ENCODE measurements around the gene CTF1.
"Not testable (repeated sequence)": the region's sequence is repeated elsewhere in the genome, so short reads cannot be mapped to it uniquely, and the experiment has no call there.

CTF1 gene, protein sequence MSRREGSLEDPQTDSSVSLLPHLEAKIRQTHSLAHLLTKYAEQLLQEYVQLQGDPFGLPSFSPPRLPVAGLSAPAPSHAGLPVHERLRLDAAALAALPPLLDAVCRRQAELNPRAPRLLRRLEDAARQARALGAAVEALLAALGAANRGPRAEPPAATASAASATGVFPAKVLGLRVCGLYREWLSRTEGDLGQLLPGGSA

DNA sequence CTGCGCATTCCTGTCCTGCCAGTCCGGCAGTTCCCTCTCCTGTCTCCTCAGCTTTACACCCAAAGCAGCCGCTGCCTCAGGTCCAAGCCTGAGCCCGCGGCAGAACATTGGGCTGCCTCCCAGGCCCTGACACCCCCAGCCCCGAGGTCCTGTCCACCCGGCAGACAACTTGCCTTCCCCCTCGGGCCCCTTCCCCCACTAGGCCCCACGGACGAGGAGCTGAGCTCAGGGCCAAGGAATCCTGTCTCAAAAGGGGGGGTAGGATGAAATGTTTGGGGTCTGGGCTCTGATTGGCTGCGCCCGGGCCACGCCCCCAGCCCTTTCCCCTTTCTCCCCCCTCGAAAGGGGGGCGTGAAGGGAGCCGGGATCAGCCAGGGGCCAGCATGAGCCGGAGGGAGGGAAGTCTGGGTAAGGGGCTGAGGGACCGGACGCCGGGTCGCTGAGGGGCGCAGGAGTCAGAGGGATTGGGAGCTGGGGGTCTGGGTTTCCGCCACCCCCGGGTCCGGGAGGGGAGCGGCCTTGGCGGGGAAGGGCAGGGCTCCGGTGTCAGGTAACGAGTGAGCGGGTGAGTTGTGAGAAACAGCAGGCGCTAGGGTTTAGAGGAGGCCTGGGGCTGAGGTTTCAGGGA lies at the start of gene CTF1:
Gene CTF1, plus strand, starts transcription at position 354 of the 628 bp plus-strand sequence. Its CDS starts 30 bp downstream, at position 384.
- DNase-seq (ENCODE audit: low read depth in 3 of 3) = no peak

GRCh38 chr16:30846649-30847402 lies 49.6 kb upstream of the CTF1 start:
- no peak for DNase-seq (ENCODE audit: low read depth in 3 of 3)

- DNase-seq (ENCODE audit: low read depth in 3 of 3) = no peak
Measured at GRCh38 chr16:30850246-30850645, 46.2 kb upstream of the CTF1 start.

DNA sequence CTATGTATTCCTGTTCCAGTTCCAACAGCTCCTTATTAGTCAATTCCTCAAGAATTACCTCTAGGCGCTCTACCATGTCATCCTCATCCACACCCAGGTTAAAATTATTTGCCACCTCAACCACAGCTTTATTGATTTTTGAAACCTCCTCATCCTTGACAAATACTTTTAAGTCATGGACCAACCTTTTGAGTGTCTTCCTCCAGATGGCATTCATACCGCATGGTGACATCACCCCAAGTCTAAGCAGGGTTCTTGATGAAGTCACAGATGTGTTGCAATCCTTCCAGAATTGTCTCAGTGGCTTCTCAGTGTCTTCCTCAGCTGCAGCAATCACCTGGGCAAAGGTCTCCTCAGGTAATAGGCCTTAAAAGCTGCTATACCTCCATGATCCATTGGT lies 42.7 kb upstream of the CTF1 start:
- DNase-seq (ENCODE audit: low read depth in 3 of 3) = no peak

GRCh38 chr16:30858111-30858495 lies 38.3 kb upstream of the CTF1 start:
- DNase-seq (ENCODE audit: low read depth in 3 of 3) = no peak

DNA sequence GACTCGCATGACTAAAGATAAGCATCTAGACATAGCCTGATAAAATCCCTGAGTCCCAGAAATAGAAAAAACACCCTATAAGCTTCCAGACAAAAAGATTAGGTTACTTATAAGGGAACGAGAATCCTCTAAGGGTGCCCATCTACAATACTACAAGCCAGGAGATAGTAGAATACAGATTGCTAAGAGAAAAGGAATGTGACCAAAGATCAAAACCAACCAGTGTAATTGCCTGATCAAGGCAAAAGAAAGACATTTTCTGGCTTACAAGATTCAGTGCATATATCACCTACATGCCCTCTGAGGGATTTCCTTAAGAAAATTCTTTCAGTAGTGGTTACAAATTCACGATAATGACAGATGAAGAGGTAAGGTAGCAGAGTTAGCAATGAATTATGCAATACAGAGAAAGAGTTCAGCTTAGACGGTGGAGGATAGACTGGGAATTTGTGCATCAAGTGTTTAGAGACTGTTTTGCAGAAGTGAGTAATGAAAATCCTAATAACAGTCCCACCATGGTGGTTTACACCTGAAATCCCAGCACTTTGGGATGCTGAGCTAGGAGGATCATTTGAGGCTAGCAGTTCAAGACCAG lies 37.5 kb upstream of the CTF1 start:
- no peak for DNase-seq (ENCODE audit: low read depth in 3 of 3)

DNA sequence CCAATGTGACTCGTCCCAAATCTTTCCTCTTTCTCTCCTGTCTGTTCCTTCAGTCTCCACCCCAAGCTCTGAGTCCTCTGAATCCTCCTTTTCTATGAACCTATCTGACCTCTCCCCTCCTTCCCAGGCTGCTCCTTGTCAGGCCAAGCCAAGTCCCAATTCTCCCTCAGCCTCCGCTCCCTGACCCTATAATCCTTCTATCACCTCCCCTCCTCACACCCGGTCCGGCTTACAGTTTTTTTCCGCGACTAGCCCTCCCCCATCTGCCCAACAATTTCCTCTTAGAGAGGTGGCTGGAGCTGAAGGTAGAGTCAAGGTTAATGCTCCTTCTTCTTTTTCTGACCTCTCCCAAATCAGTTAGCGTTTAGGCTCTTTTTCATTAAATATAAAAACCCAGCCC lies 35.7 kb upstream of the CTF1 start:
- DNase-seq (ENCODE audit: low read depth in 3 of 3) = not testable (repeated sequence)

DNA sequence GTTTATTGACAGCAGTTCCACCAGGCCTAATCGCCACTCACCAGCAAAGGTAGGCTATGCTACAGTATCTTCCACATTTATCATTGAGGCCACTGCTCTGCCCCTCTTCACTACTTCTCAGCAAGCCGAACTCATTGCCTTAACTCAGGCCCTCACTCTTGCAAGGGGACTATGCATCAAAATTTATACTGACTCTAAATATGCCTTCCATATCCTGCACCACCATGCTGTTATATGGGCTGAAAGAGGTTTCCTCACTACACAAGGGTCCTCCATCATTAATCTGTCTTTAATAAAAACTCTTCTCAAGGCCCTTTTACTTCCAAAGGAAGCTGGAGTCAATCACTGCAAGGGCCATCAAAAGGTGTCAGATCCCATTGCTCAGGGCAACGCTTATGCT lies 33.2 kb upstream of the CTF1 start:
- not testable (repeated sequence) for DNase-seq (ENCODE audit: low read depth in 3 of 3)

DNA sequence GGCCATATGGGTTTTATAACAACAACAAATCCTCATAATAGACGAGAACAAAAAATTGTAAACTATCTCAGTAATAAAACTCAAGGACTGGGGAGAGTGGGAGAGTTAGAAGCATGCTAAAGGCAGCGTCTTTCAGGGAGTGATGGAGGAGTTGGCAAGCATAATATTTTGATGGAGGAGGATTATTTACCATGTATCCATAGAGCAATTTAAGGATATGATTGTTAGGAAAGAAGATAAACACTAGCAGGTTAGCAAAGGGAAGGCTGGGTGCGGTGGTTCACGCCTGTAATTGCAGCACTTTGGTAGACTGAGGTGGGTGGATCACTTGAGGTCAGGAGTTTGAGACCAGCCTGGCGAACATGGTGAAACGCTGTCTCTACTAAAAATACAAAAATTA lies 30.4 kb upstream of the CTF1 start:
- no peak for DNase-seq (ENCODE audit: low read depth in 3 of 3)

- no peak for DNase-seq (ENCODE audit: low read depth in 3 of 3)
Measured at GRCh38 chr16:30867747-30868146, 28.7 kb upstream of the CTF1 start.

GRCh38 chr16:30870904-30871303 lies 25.5 kb upstream of the CTF1 start:
- no peak for DNase-seq (ENCODE audit: low read depth in 3 of 3)

GRCh38 chr16:30874244-30874820 lies 22.1 kb upstream of the CTF1 start:
- no peak for DNase-seq (ENCODE audit: low read depth in 3 of 3)

DNA sequence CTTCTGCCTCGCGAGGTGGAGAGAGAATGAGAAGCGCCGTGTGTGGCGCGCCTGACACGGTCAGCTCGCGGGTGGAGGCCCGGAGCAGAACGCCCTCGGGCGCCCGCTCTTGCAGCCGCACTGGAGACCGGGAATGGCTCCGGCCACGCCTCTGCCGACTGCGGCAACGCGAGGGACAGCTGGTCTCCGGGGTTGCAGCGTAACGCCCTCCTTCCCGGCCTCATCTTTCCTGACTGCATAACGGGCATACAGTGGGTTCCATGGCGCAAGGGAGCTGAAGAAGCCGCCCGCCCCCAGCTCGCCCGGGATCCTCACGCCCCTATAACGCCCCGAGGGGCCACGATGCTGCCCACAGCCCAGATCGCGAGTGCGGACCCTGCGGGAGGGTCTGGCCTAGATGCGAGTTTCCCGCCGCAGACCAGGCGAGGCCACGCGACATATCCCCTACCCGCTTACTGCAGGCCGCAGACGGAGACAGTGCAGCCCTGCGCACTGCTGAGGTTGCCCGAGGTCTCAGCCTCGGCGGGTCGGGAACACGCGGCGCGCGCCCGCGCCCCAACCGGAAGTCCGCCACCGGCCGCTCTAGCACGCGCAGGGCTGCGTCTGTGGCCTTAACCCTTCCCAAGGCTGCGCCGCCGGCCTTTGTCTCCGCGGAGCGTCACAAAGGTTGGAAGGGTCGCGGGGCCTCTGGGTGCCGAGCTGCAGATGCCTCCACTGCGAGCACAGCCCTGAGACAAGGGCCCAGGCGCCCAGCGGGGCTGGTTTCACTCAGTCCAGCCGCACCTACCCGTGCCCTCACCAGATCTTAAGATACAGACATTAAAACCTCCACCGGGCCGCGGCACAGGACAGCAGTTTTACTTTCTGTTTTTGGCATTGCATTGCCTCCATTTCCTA lies 21.3 kb upstream of the CTF1 start:
- peak; percentile 81 to 83 (median 83) for DNase-seq (ENCODE audit: low read depth in 3 of 3)

DNA sequence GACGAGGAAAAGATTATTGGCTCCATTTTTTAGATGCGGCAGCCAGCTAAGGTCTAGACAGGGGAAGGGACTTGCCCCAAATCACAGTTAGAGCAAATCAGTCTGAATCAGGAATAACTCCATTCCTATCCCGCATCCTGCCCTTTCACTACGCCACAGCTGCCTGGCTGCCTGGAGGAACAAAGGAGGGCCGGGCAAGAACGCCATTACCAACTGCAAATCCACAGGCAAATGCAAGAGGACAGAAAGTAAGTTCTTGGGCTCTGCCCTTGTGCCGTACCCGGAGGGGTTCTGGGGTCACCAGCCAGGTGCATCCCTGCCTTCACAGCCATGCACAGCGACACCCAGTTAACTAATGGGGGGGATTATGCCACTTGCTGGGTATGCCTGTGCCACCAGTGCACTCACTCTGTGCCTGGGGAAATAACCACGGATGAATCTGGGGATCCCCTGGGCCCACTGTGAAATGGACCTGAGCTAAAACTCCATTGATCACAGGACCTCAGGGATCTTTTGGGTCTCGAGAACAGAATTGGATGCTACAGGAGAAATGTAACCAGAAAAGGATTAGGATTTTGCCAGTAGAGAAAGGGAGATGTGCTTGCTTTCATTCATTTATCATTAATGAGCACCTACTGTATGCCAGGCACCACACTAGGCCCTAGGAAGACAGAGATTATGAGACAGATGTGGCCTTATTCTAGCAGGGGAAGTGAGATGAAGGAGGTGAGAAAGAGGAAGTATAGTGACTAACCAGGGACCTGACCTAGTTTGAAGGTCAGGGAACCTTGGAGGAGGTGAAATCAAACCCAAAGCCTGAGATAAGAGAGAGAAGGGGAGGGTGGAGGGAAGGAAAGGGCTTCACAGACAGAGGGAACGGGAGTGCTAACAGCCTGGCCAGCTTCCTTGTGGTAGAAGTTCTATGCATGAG lies 20.3 kb upstream of the CTF1 start:
- DNase-seq (ENCODE audit: low read depth in 3 of 3) = no peak

GRCh38 chr16:30876867-30877266 lies 19.5 kb upstream of the CTF1 start:
- DNase-seq (ENCODE audit: low read depth in 3 of 3) = no peak

DNA sequence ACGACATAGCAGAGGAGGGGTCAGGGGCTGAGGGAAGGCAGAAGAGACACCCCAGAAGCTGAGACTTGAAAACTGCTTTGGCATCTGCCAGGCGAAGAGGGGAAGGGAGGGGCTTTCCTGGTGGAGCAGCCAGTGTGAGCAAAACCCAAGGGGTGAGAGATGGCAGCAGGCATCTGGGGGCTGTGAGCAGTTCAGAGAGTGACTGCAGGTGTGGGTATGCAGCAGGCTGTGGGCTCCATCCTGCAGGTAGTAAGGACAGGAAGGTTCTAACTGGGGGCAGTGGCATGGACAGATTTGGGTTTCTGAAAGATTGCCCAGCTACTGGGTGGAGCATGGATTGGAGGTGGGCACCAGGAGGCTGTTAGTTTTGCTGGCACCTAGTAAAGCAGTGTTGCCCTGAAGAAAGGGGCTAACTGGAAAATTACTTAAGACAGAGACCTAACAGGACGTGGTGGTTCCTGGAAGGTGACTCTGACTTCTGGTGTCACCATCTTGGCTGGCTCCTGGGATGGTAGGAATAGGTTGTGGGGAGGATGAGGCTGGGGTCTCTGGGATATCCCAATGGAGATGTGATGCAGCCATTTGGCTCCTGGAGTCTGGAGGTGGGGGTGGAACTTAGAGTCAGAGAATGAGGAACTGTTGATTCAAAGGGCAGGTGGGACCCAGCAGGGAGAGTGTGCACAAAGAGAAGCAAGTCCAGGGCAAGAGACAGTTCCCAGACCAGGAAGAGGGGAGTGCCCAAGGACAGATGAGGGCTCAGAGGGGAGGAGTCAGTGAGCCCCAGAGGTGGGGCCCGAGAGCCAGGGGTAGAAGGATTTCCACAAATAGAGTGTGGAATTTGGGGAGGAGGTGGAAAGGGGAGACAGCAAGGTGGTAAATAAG lies 13.7 kb upstream of the CTF1 start:
- DNase-seq (ENCODE audit: low read depth in 3 of 3) = no peak

DNA sequence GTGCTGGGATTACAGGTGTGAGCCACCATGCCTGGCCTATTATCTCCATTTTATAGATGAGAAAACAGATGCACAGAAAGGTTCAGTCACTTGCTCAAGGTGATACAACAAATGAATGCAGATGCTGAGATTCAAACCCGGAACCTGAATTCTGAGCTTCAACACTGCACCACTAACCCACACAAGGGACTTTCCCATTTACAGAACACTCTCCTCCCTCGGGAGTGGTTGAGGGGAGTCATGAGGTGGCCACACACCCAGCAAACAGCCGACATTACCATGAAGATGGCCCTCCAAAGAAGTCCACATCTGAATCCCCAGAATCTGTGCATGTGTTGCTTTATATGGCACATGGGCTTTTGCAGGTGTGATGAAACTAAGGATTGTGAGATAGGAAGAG lies 11.7 kb upstream of the CTF1 start:
- DNase-seq (ENCODE audit: low read depth in 3 of 3) = no peak

- DNase-seq (ENCODE audit: low read depth in 3 of 3) = no peak
Measured at GRCh38 chr16:30885196-30885595, 11.2 kb upstream of the CTF1 start.

- no peak for DNase-seq (ENCODE audit: low read depth in 3 of 3)
Measured at GRCh38 chr16:30886145-30886544, 10.3 kb upstream of the CTF1 start.

Measured in stimulated activated CD4-positive, alpha-beta T cell treated with anti-CD3 and anti-CD28 coated beads, TNF-alpha, amount 100 ng/mL, for 48 hours (primary cell).